ENCODE data around the gene SPC25.

Gene SPC25

DNA sequence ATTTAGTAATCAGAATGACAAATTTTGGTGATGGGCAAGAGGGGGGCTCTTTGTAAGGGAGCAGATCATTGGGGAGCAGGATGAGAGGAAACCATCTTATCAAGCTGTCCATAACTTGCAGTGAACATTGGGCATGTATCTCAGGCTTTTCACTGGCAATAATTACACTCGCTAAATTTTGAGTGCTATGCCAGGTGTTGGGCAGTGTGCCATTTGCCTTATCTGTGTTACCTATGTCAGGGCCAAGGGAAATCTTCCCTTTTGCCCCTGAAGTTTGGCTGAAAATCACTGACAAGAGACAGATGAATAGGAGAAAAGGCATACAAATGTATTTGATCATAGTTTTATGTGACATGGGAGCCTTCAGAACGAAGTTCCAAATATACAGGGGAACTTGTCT lies 48.8 kb downstream of the SPC25 start:
- DNase-seq (ENCODE audit: low spot score) = no peak

DNA sequence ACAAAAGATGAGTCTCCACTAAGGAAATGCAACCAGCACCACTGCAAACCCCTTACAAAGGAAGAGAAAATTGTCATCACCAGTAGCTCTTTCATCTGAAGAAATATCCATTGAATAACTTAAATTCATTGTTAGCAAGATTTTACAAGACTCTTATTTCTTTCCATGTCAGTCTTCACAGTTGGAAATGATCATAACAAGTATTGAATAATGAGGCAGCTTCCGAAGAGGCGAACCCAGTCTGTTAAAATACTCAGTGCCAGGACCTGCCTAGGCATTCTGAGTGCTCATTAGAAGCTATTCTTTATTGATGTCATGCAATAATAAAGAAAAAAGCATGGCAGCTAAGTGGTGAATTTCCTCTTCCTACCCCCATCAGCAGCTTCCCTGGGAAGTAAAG lies 54.3 kb downstream of the SPC25 start:
- DNase-seq (ENCODE audit: low spot score) = no peak

DNA sequence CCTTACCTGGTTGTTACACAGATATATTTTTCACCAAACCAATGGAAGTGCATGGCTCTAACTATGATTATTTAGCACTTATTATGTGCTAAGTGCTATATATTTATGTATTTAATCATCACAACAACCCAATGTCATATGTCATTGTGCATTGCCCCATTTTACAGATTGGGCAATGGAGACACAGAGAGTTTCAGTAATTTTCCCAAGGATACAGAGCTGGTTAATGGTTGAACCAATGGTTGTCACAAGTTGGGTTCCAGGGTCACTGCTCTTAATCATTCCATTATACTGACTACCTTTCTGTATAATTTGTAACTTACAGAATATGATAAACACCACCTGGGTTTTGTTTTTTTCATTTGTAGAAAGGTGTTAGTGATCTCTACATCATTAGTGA lies 58.6 kb downstream of the SPC25 start:
- no peak for DNase-seq (ENCODE audit: low spot score)

DNA sequence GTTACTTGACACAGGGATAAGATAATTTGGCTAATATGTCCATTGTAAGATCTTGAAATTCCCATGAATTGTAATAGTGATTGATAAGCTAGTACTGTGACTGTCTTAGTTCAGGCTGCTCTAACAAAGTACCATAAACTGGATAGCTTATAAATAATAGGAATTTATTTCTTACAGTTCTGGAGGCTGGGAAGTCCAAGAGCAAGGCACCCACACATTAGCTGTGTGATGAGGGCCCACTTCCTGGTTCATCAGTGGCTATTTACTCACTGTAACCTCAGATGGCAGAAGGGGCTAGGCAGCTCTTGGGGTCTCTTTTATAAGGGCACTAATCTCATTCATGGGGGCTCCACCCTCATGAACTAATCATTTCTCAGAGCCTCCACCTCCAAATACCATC lies 59.3 kb downstream of the SPC25 start:
- DNase-seq (ENCODE audit: low spot score) = no peak

DNA sequence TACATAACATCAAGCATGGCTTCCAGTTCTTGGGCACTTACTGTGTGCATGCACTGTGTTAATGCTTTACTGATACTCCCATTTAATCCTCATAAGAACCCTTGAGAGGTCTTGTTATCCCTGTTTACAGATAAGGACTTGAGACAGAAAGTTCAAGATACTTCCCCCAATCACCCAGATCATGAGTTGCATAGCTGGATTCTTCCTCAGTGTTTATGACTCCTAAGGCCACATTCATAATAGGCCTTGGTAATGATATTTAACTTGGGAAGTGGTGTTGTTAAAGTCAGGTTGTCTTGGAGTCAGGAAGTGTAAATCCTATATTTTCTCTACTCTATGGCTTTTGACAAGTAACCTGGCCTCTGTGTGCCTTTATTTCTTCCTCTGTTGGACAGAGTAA lies 65.1 kb downstream of the SPC25 start:
- no peak for DNase-seq (ENCODE audit: low spot score)

DNA sequence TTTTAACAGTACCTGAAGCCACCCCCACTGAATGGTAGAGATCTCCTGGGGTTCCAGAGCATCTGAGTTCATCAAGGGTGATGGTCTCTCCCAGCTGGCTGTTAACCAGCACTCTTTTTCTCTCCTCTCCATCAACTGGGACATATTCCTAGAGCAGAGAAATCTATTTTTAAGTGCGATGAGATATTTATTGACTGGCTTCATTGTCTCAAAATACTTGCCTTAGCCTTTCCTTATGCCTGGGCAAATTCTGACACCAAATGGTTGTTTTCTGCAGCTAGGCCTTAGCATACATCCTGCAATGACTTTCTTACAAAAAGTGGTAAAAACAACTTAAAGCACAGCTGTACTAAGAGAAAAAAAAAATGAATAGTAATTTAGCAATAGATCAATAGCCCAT lies 68.2 kb downstream of the SPC25 start:
- DNase-seq (ENCODE audit: low spot score) = no peak

DNA sequence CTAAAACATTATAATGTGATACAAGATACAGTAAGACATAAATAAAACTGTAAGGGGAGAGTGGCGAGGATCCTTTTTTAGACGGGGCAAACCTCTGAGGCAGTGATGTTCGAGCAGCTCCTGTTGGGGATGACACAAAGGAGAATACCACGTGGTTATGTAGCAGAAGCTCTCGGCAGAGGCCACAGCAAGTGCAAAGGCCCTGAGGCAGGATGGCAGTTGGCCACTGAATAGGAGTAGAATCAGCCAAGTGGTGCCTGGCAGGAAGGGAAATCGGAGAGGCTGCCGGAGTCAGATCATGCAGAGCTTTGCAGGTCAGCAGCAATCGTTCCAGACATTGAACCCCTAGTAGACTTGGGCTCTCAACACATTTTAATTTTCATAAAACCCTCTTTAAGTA lies 68.7 kb downstream of the SPC25 start:
- no peak for DNase-seq (ENCODE audit: low spot score)

Data from D341Med (cell line).